HUES6 (cell line): Measurements from ENCODE around the gene GUCY1A1.

Experiments used
- H3K27ac ChIP-seq: 2 replicates; pipeline ENCODE4 v1.7.0; 2013; ENCODE audit warnings: low read depth, mild to moderate bottlenecking, low read length, inconsistent platforms
- H3K27me3 ChIP-seq: 2 replicates; pipeline ENCODE4 v1.6.1; 2013; ENCODE audit warnings: low read length; ENCODE audit not compliant: control insufficient read depth, insufficient read depth
- H3K36me3 ChIP-seq: 2 replicates; pipeline ENCODE4 v1.6.1; 2013; ENCODE audit warnings: low read length; ENCODE audit not compliant: control insufficient read depth, insufficient read depth
- H3K4me1 ChIP-seq: 2 replicates; pipeline ENCODE4 v1.6.1; 2013; ENCODE audit warnings: low read length; ENCODE audit not compliant: control insufficient read depth, insufficient read depth
- H3K4me3 ChIP-seq: 2 replicates; pipeline ENCODE4 v1.5.1; 2013; ENCODE audit warnings: low read depth, low read length
- H3K9ac ChIP-seq: one replicate; pipeline ENCODE4 v1.6.1; 2013; ENCODE audit warnings: mild to moderate bottlenecking, low read length
- H3K9me3 ChIP-seq: 2 replicates; pipeline ENCODE4 v1.6.1; 2013; ENCODE audit warnings: low read depth, low read length; ENCODE audit not compliant: control insufficient read depth, insufficient read depth

GUCY1A1 gene

GRCh38 chr4:155742310-155743015 lies 75.8 kb downstream of the GUCY1A1 start:
- no peak overlapping the region for H3K4me3 ChIP-seq
- H3K4me1 ChIP-seq: no peaks in the 10 kb centered on the region
- no peaks in the 10 kb centered on the region for H3K9me3 ChIP-seq
- no peak overlapping the region for H3K27ac ChIP-seq
- H3K9ac ChIP-seq: no peak overlapping the region
- no peaks in the 10 kb centered on the region for H3K36me3 ChIP-seq
- H3K27me3 ChIP-seq: no peaks in the 10 kb centered on the region

- H3K9me3 ChIP-seq: no peaks in the 10 kb centered on the region
- no peak overlapping the region for H3K4me3 ChIP-seq
- no peak overlapping the region for H3K9ac ChIP-seq
- H3K27ac ChIP-seq: no peak overlapping the region
- H3K36me3 ChIP-seq: no peaks in the 10 kb centered on the region
- peaks cover 6% of the 10 kb centered on the region for H3K4me1 ChIP-seq
- H3K27me3 ChIP-seq: no peaks in the 10 kb centered on the region
Observed at GRCh38 chr4:155745984-155746383, 79.3 kb downstream of the GUCY1A1 start.

DNA sequence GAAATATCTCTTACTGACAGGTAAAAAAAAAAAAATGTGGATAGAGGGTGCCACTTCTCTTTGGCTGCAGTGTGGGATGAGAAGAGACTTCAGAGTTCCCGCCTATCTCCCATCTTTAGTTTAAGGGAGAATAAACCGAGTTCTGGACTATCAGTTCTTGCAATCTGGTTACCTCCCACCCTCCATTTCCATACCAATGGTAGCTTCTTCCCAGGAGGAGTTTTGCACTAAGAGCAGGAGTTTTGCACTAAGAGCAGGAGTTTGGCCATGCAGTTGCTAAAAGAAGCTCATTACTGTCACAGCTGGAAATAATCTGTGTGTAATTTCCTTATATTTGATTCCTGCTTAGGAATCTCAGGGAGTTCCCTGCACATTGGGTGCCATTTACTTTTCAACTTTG lies 81.4 kb downstream of the GUCY1A1 start:
- H3K27me3 ChIP-seq: no peaks in the 10 kb centered on the region

GRCh38 chr4:155749041-155749440 lies 82.4 kb downstream of the GUCY1A1 start:
- H3K36me3 ChIP-seq: no peaks in the 10 kb centered on the region
- no peaks in the 10 kb centered on the region for H3K27me3 ChIP-seq
- H3K27ac ChIP-seq: no peak overlapping the region
- H3K4me1 ChIP-seq: peaks cover 6% of the 10 kb centered on the region
- H3K4me3 ChIP-seq: no peak overlapping the region
- H3K9me3 ChIP-seq: no peaks in the 10 kb centered on the region
- H3K9ac ChIP-seq: no peak overlapping the region

More for the DNA sequence above, 81.4 kb downstream of the GUCY1A1 start:
- Histone ChIP-seq H3K4me3 (no peak overlapping the region), H3K36me3 (no peaks in the 10 kb centered on the region), H3K9ac (no peak overlapping the region), H3K9me3 (no peaks in the 10 kb centered on the region), H3K4me1 (peaks cover 6% of the 10 kb centered on the region), H3K27ac (no peak overlapping the region)

DNA sequence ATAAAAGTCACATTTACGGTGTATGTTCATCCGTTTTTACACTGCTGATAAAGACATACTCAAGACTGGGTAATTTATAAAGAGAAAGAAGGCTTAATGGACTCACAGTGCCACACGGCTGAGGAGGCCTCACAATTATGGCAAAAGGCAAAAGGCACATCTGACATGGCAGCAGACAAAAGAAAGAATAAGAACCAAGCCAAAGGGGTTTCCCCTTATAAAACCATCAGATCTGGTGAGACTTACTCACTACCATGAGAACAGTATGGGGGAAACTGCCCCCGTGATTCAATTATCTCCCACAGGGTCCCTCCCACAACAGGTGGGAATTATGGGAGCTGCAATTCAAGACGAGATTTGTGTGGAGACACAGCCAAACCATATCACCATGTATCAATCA lies 84.9 kb downstream of the GUCY1A1 start:
- H3K36me3 ChIP-seq: no peaks in the 10 kb centered on the region
- H3K9me3 ChIP-seq: no peaks in the 10 kb centered on the region
- H3K27me3 ChIP-seq: no peaks in the 10 kb centered on the region
- no peak overlapping the region for H3K27ac ChIP-seq
- H3K9ac ChIP-seq: no peak overlapping the region
- no peak overlapping the region for H3K4me3 ChIP-seq
- peaks cover 6% of the 10 kb centered on the region for H3K4me1 ChIP-seq

- Histone ChIP-seq H3K9me3 (no peaks in the 10 kb centered on the region), H3K9ac (no peak overlapping the region), H3K27ac (no peak overlapping the region), H3K36me3 (no peaks in the 10 kb centered on the region), H3K4me3 (no peak overlapping the region), H3K4me1 (peaks cover 2% of the 10 kb centered on the region), H3K27me3 (peaks cover 40% of the 10 kb centered on the region)
Observed at GRCh38 chr4:155757745-155758265, 91.2 kb downstream of the GUCY1A1 start.

DNA sequence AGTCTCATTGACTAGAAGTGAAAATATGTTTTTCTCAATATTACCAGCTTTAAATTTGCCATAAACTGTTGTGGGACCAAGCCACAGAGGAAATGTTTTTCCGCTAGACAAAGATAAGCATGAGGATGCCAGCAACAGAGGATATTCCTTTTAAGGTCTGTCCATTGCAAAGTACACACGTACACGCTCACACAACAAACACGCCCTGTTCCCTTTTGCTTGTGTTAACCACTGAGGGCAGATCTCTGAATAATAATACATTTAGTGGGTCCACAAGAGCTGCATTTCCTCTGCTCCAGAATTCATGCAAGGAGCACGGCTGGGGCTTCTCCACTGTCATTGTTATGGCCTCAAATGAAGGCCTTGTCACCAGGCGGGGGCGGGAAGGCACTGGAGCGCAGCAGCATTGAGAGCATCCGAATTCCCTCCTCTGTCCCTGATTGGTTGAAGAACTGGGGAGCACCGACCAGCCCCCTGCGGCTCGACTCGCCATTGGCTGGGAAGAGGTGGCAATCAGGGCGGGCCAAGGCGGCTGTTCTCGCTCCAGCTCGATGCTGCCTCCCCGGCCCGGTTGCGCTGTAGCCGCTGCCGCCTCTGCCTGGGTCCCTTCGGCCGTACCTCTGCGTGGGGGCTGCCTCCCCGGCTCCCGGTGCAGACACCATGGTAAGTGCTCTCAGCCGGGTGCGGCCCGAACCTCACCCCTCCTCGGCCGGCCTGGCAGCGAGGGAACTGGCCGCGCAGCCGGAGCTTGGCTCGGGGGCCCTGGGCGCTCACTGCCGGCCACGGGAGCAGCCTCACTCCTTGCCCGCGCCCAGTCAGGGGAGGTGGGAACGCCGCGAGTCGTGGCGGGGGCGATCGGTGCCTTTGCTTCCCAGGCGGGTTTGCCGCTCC lies 92.1 kb downstream of the GUCY1A1 start, which contains the start of gene GUCY1B1:
GUCY1B1 (plus strand) TSS at position 541 of the 891 bp plus-strand sequence; CDS start at position 661, 120 bp downstream.
- H3K27ac ChIP-seq: no peak within 1 kb of the TSS
- H3K9me3 ChIP-seq: no peaks in the 10 kb centered on the region
- H3K9ac ChIP-seq: peak within 1 kb of the TSS; percentile 22
- H3K4me1 ChIP-seq: peaks cover 2% of the 10 kb centered on the region
- H3K4me3 ChIP-seq: peak within 1 kb of the TSS; percentile 74
- peaks cover 43% of the 10 kb centered on the region for H3K27me3 ChIP-seq
- H3K36me3 ChIP-seq: no peaks in the 10 kb centered on the region

GRCh38 chr4:155759372-155760252 lies 93.0 kb downstream of the GUCY1A1 start:
- Histone ChIP-seq H3K4me1 (peaks cover 2% of the 10 kb centered on the region), H3K36me3 (no peaks in the 10 kb centered on the region), H3K27ac (no peak overlapping the region), H3K9me3 (no peaks in the 10 kb centered on the region), H3K27me3 (peaks cover 46% of the 10 kb centered on the region), H3K9ac (peak overlapping the region; percentile 22), H3K4me3 (peak overlapping the region; percentile 74)

DNA sequence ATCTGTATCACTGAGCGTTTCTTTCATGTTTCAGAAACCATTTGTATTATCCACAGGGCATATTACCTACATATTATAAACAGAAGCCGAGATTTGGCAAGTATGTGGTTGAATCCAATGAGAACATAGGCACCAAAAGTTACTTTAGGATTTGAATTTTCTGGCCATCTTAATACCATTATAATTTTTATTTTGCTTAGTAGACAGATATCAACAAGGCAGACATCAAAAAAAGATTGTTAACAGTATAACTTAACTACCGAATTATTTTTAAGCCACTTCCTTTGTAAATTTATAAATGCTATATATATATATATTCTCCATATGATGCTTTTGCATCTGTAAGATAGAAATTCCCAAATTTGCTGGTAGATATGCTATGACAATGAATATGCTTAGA lies 94.4 kb downstream of the GUCY1A1 start:
- Histone ChIP-seq H3K4me1 (peaks cover 2% of the 10 kb centered on the region), H3K9me3 (no peaks in the 10 kb centered on the region), H3K27ac (no peak overlapping the region), H3K36me3 (no peaks in the 10 kb centered on the region), H3K4me3 (no peak overlapping the region), H3K27me3 (peaks cover 53% of the 10 kb centered on the region), H3K9ac (no peak overlapping the region)

- no peaks in the 10 kb centered on the region for H3K36me3 ChIP-seq
- no peak overlapping the region for H3K9ac ChIP-seq
Observed at GRCh38 chr4:155761916-155762315, 95.3 kb downstream of the GUCY1A1 start.

More at GRCh38 chr4:155761916-155762315, 95.3 kb downstream of the GUCY1A1 start:
- no peaks in the 10 kb centered on the region for H3K9me3 ChIP-seq
- peaks cover 2% of the 10 kb centered on the region for H3K4me1 ChIP-seq
- H3K27ac ChIP-seq: no peak overlapping the region
- H3K27me3 ChIP-seq: peaks cover 53% of the 10 kb centered on the region
- no peak overlapping the region for H3K4me3 ChIP-seq
